ENCODE results near the gene NR2C1.
A peak's percentile ranks its signal among the peaks of the same experiment; 100 is the strongest.

Gene NR2C1

DNA sequence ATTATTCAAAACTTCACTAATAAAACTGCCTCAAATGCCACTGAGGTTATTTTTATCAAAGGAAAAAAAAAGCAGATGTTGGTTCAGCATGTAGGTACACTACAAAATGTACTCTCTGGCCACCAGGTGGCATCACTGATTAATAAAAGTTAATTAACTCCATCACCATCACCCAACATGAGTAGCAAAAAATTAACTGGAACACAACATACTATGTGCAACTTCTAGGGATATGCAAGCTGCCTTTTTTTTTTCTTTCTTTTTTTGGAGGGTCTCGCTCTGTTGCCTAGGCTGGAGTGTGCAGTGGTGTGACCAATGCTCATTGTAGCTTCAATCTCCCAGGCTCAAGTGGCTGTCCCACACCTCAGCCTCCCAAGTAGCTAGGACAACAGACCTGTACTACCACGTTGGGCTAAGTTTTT, 43.8 kb upstream of the NR2C1 start:
- Histone ChIP-seq H3K9me2 (replicated peaks; ENCODE audit: insufficient read depth, low read length) (no peaks in the 10 kb centered on the region), H3K4me2 (ENCODE audit: low read depth, low read length) (peak overlapping the region; percentile 42; the same call in 1 of the 2 replicates), H3F3A (ENCODE audit: insufficient read depth, low read length) (peaks cover 15% of the 10 kb centered on the region), H2AFZ (ENCODE audit: low read length) (peak overlapping the region; percentile 42), H3K9me3 (replicated peaks; ENCODE audit: insufficient read depth, low read length) (no peaks in the 10 kb centered on the region), H4K20me1 (ENCODE audit: insufficient read depth, low read length) (no peaks in the 10 kb centered on the region), H3K79me2 (ENCODE audit: low read length) (no peaks in the 10 kb centered on the region), H3K4me3 (ENCODE audit: low read length) (peak overlapping the region; percentile 31), H3K9ac (ENCODE audit: low read length) (no peak overlapping the region), H3K27ac (ENCODE audit: low read length) (peak overlapping the region; percentile 49; the same call in 1 of the 2 replicates), H3K4me1 (ENCODE audit: low read length) (peaks cover 15% of the 10 kb centered on the region), H3K27me3 (replicated peaks; ENCODE audit: insufficient read depth, low read length) (no peaks in the 10 kb centered on the region), H3K36me3 (replicated peaks; ENCODE audit: insufficient read depth, low read length) (no peaks in the 10 kb centered on the region)
- no peak for TF ChIP-seq EZH2 (optimal IDR thresholded peaks at IDR 0.05; ENCODE audit: low read depth, low read length)
- TF ChIP-seq EZH2phosphoT487 (IDR thresholded peaks at IDR 0.05; ENCODE audit: low read length) = no peak
- TF ChIP-seq CTCF (IDR thresholded peaks at IDR 0.05; ENCODE audit: low read length) = peak; percentile 72
- peak; percentile 83 for DNase-seq

DNA sequence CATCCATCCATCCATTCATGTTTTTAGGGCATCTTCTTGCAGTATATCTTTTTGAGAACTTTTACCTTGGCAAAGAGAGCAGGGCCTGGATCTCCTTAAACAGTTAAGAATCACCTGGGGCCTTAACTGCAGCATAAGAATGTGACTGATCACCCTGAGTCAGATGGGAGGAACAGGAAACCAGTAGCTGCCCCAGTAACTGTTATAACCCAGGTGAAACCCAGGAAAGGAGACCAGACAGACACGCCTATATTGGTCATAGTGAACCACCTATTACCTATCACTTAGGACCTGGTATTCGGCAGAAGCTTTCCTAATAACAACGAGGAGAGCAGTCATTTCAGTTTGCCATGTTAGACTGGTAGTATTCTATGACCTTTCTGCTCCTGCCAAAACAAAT, 43.4 kb upstream of the NR2C1 start:
- TF ChIP-seq CTCF (IDR thresholded peaks at IDR 0.05; ENCODE audit: low read length) (no peak), EZH2 (optimal IDR thresholded peaks at IDR 0.05; ENCODE audit: low read depth, low read length) (no peak), EZH2phosphoT487 (IDR thresholded peaks at IDR 0.05; ENCODE audit: low read length) (no peak)
- Histone ChIP-seq H3K27me3 (replicated peaks; ENCODE audit: insufficient read depth, low read length) (no peaks in the 10 kb centered on the region), H3K4me1 (ENCODE audit: low read length) (peaks cover 15% of the 10 kb centered on the region), H3K9ac (ENCODE audit: low read length) (peak overlapping the region; percentile 27; the same call in 1 of the 2 replicates), H3K36me3 (replicated peaks; ENCODE audit: insufficient read depth, low read length) (no peaks in the 10 kb centered on the region), H3K79me2 (ENCODE audit: low read length) (no peaks in the 10 kb centered on the region), H3K4me2 (ENCODE audit: low read depth, low read length) (peak overlapping the region; percentile 42), H3K27ac (ENCODE audit: low read length) (peak overlapping the region; percentile 49; the same call in 1 of the 2 replicates), H3K4me3 (ENCODE audit: low read length) (peak overlapping the region; percentile 31), H4K20me1 (ENCODE audit: insufficient read depth, low read length) (no peaks in the 10 kb centered on the region), H3K9me3 (replicated peaks; ENCODE audit: insufficient read depth, low read length) (no peaks in the 10 kb centered on the region), H2AFZ (ENCODE audit: low read length) (peak overlapping the region; percentile 42), H3K9me2 (replicated peaks; ENCODE audit: insufficient read depth, low read length) (no peaks in the 10 kb centered on the region), H3F3A (ENCODE audit: insufficient read depth, low read length) (peaks cover 15% of the 10 kb centered on the region)
- peak; percentile 77 for DNase-seq

GRCh38 chr12:95116341-95116740, 42.9 kb upstream of the NR2C1 start:
- no peaks in the 10 kb centered on the region for H3K27me3 ChIP-seq (replicated peaks; ENCODE audit: insufficient read depth, low read length)
- H3F3A ChIP-seq (ENCODE audit: insufficient read depth, low read length) = peaks cover 15% of the 10 kb centered on the region
- no peaks in the 10 kb centered on the region for H3K79me2 ChIP-seq (ENCODE audit: low read length)
- no peak for TF ChIP-seq EZH2phosphoT487 (IDR thresholded peaks at IDR 0.05; ENCODE audit: low read length)
- no peak for TF ChIP-seq CTCF (IDR thresholded peaks at IDR 0.05; ENCODE audit: low read length)
- no peak for TF ChIP-seq EZH2 (optimal IDR thresholded peaks at IDR 0.05; ENCODE audit: low read depth, low read length)
- H3K27ac ChIP-seq (ENCODE audit: low read length) = peak overlapping the region; percentile 49; the same call in 1 of the 2 replicates
- peak overlapping the region; percentile 31 for H3K4me3 ChIP-seq (ENCODE audit: low read length)
- peak overlapping the region; percentile 42 for H2AFZ ChIP-seq (ENCODE audit: low read length)
- no peak for DNase-seq
- no peaks in the 10 kb centered on the region for H3K36me3 ChIP-seq (replicated peaks; ENCODE audit: insufficient read depth, low read length)
- H3K4me1 ChIP-seq (ENCODE audit: low read length) = peaks cover 15% of the 10 kb centered on the region
- no peaks in the 10 kb centered on the region for H4K20me1 ChIP-seq (ENCODE audit: insufficient read depth, low read length)
- peak overlapping the region; percentile 42 for H3K4me2 ChIP-seq (ENCODE audit: low read depth, low read length)
- no peaks in the 10 kb centered on the region for H3K9me2 ChIP-seq (replicated peaks; ENCODE audit: insufficient read depth, low read length)
- H3K9ac ChIP-seq (ENCODE audit: low read length) = peak overlapping the region; percentile 27; the same call in 1 of the 2 replicates
- no peaks in the 10 kb centered on the region for H3K9me3 ChIP-seq (replicated peaks; ENCODE audit: insufficient read depth, low read length)

Measured in MM.1S (cell line).